OCI-LY7 (cell line): ENCODE results near the gene CDC20. TPM values are rescaled to one million over a fixed set of nuclear protein-coding genes. Genes with fewer than 3 reads are reported as not detected.

ENCODE experiments used
- BruUV-seq: library from RNA; stranded (reverse); fragments of 400-500 nt; replicated peaks from 2 replicates; lab custom pipeline; 2021; lab: Mats Ljungman, UMichigan
- CTCF ChIA-PET: fragments of 300-600 bp; sonication (Branson Sonifier 250); formaldehyde crosslinking; loops from one replicate; lab custom pipeline; 2022; ENCODE audit warnings: antibody characterized with exemption; ENCODE audit not compliant: unreplicated experiment; lab: Charles Lee
- POLR2A ChIA-PET: fragments of 300-600 bp; sonication (Branson Sonifier 250); formaldehyde crosslinking; loops from one replicate; lab custom pipeline; 2022; ENCODE audit warnings: antibody characterized with exemption; lab: Charles Lee
- DNase-seq: peaks from one replicate; pipeline ENCODE4 v3.0.0-alpha.2; 2015; ENCODE audit warnings: low spot score
- H2AFZ ChIP-seq: fragments of 200-600 bp; sonication (generic), shearing (Covaris generic); 2 replicates; pipeline ENCODE4 v1.6.1; 2014; ENCODE audit warnings: mild to moderate bottlenecking, antibody characterized with exemption, low read length, moderate library complexity
- H3K27ac ChIP-seq: fragments of 200-600 bp; sonication (generic); 2 replicates; pipeline ENCODE4 v1.5.1; 2014; ENCODE audit warnings: mixed run types, low read depth, mild to moderate bottlenecking, moderate library complexity, low read length, inconsistent platforms; ENCODE audit not compliant: poor library complexity, severe bottlenecking
- H3K36me3 ChIP-seq: fragments of 200-600 bp; sonication (generic); 2 replicates; pipeline ENCODE4 v1.6.1; 2014; ENCODE audit warnings: mild to moderate bottlenecking, antibody characterized with exemption, low read length, moderate library complexity, mixed read lengths; ENCODE audit not compliant: insufficient read depth
- H3K4me1 ChIP-seq: fragments of 200-600 bp; sonication (generic); 2 replicates; pipeline ENCODE4 v1.5.1; 2014; ENCODE audit warnings: mild to moderate bottlenecking, low read length; ENCODE audit not compliant: insufficient read depth, poor library complexity, severe bottlenecking
- H3K4me2 ChIP-seq: fragments of 200-600 bp; sonication (generic); 2 replicates; pipeline ENCODE4 v1.6.1; 2014; ENCODE audit warnings: mild to moderate bottlenecking, low read length
- H3K4me3 ChIP-seq: fragments of 200-600 bp; sonication (generic); 2 replicates; pipeline ENCODE4 v1.5.1; 2014; ENCODE audit warnings: mild to moderate bottlenecking, low read depth, low read length; ENCODE audit not compliant: poor library complexity, severe bottlenecking
- H3K79me2 ChIP-seq: fragments of 200-600 bp; sonication (generic); 2 replicates; pipeline ENCODE4 v1.6.1; 2016; ENCODE audit warnings: low read depth, mild to moderate bottlenecking, low read length, moderate library complexity, mixed read lengths; ENCODE audit not compliant: insufficient read depth
- H3K9me2 ChIP-seq: fragments of 200-600 bp; sonication (generic); 2 replicates; pipeline ENCODE4 v1.6.1; 2016; ENCODE audit warnings: mild to moderate bottlenecking, low read length, mixed read lengths; ENCODE audit not compliant: insufficient read depth
- H3K9me3 ChIP-seq: fragments of 200-600 bp; sonication (generic); 2 replicates; pipeline ENCODE4 v1.6.1; 2014; ENCODE audit warnings: mild to moderate bottlenecking, mixed run types, low read length, mixed read lengths
- H4K20me1 ChIP-seq: fragments of 200-600 bp; sonication (generic); 2 replicates; pipeline ENCODE4 v1.6.1; 2014; ENCODE audit warnings: mild to moderate bottlenecking, antibody characterized with exemption, low read length, moderate library complexity, mixed read lengths; ENCODE audit not compliant: insufficient read depth
- CTCF ChIP-seq: fragments of 200-600 bp; sonication (generic); conservative IDR thresholded peaks from 2 replicates; pipeline ENCODE4 v1.5.1; 2014; ENCODE audit warnings: mild to moderate bottlenecking, antibody characterized with exemption, low read length, moderate library complexity, mixed read lengths
- EZH2phosphoT487 ChIP-seq: fragments of 200-600 bp; sonication (generic); IDR thresholded peaks from 2 replicates; pipeline ENCODE4 v1.6.1; 2018; ENCODE audit warnings: low read depth, borderline replicate concordance, mild to moderate bottlenecking, mixed run types, antibody characterized with exemption, low read length, moderate library complexity, mixed read lengths
- intact Hi-C: fragments of 100-400 bp; cut with micrococcal nuclease; formaldehyde crosslinking; loops from one replicate; pipeline ENCODE4 v1.10.0; 2022; ENCODE audit not compliant: unreplicated experiment
- total RNA-seq, 2 experiments: library from RNA; depleted of rRNA in 1 of 2; stranded (reverse); fragments of >200 nt in 1 of 2; shearing (Covaris generic) in 1 of 2; gene quantifications; 2 replicates each; pipeline ENCODE4 v1.2.3, GENCODE V29; 2014 to 2022

CDC20 gene
- total RNA-seq, 2 experiments from 2014 or later: 174 to 209 TPM

- no peak overlapping the region for H3K4me2 ChIP-seq
- H4K20me1 ChIP-seq: no peaks in the 10 kb centered on the region
- BruUV-seq: no TSS peak
- H3K4me3 ChIP-seq: no peak overlapping the region
- ChIA-PET CTCF (no interaction called here), POLR2A (no interaction called here)
- no peaks in the 10 kb centered on the region for H3K36me3 ChIP-seq
- H3K9me3 ChIP-seq: no peaks in the 10 kb centered on the region
- TF ChIP-seq CTCF (no peak), EZH2phosphoT487 (no peak)
- no peak for DNase-seq
- H3K4me1 ChIP-seq: no peaks in the 10 kb centered on the region
- no peaks in the 10 kb centered on the region for H3K9me2 ChIP-seq
- intact Hi-C loops: no loop called here
- no peak overlapping the region for H3K27ac ChIP-seq
- H2AFZ ChIP-seq: no peak overlapping the region
- no peaks in the 10 kb centered on the region for H3K79me2 ChIP-seq
Measured at GRCh38 chr1:43311521-43311920, 47.3 kb upstream of the CDC20 start.

- Histone ChIP-seq H4K20me1 (no peaks in the 10 kb centered on the region), H3K4me3 (no peak overlapping the region), H3K79me2 (no peaks in the 10 kb centered on the region), H3K9me3 (no peaks in the 10 kb centered on the region), H2AFZ (no peak overlapping the region), H3K9me2 (no peaks in the 10 kb centered on the region), H3K36me3 (no peaks in the 10 kb centered on the region), H3K4me2 (no peak overlapping the region), H3K27ac (no peak overlapping the region), H3K4me1 (no peaks in the 10 kb centered on the region)
- intact Hi-C loops: no loop called here
- DNase-seq: no peak
- no peak for TF ChIP-seq EZH2phosphoT487
- 0 out of 2 replicates have a peak, but pooled peaks have one; percentile 13 for TF ChIP-seq CTCF
- BruUV-seq: no TSS peak
- POLR2A ChIA-PET: no interaction called here
- CTCF ChIA-PET: no interaction called here
Measured at GRCh38 chr1:43312212-43312623, 46.6 kb upstream of the CDC20 start.

- Histone ChIP-seq H2AFZ (no peak overlapping the region), H3K9me3 (no peaks in the 10 kb centered on the region), H3K27ac (no peak overlapping the region), H3K4me3 (no peak overlapping the region), H3K36me3 (no peaks in the 10 kb centered on the region), H3K9me2 (no peaks in the 10 kb centered on the region), H3K4me2 (no peak overlapping the region), H4K20me1 (no peaks in the 10 kb centered on the region), H3K79me2 (no peaks in the 10 kb centered on the region), H3K4me1 (no peaks in the 10 kb centered on the region)
- intact Hi-C loops: no loop called here
- ChIA-PET POLR2A (no interaction called here), CTCF (no interaction called here)
- TF ChIP-seq EZH2phosphoT487 (no peak), CTCF (no peak)
- BruUV-seq: no TSS peak
- DNase-seq: no peak
Measured at GRCh38 chr1:43312663-43313515, 45.9 kb upstream of the CDC20 start.
